ENCODE data around the gene CCDC192.

Gene CCDC192

GRCh38 chr5:127916885-127917573 is 213.8 kb downstream of the CCDC192 start:
- Histone ChIP-seq H3K4me3 (ENCODE audit: low read depth in 1 of 2, low read length in 2 of 2) (no peak overlapping the region), H3K27ac (ENCODE audit: low read depth, low read length) (no peak overlapping the region), H3K27me3 (ENCODE audit: control insufficient read depth in 1 of 2, insufficient read depth in 2 of 2, low read length in 2 of 2) (no peaks in the 10 kb centered on the region), H3K36me3 (ENCODE audit: insufficient read depth, low read length) (no peaks in the 10 kb centered on the region), H3K9me3 (ENCODE audit: low read length) (no peaks in the 10 kb centered on the region), H3K4me1 (ENCODE audit: insufficient read depth, low read length) (peaks cover 7% of the 10 kb centered on the region), H3K9ac (ENCODE audit: low read length) (no peak overlapping the region)

- no peaks in the 10 kb centered on the region for H3K36me3 ChIP-seq (ENCODE audit: insufficient read depth, low read length)
- peaks cover 7% of the 10 kb centered on the region for H3K4me1 ChIP-seq (ENCODE audit: insufficient read depth, low read length)
- H3K9ac ChIP-seq (ENCODE audit: low read length), result no peak overlapping the region
These were observed 216.0 kb downstream of the CCDC192 start for GRCh38 chr5:127919006-127919796.

DNA sequence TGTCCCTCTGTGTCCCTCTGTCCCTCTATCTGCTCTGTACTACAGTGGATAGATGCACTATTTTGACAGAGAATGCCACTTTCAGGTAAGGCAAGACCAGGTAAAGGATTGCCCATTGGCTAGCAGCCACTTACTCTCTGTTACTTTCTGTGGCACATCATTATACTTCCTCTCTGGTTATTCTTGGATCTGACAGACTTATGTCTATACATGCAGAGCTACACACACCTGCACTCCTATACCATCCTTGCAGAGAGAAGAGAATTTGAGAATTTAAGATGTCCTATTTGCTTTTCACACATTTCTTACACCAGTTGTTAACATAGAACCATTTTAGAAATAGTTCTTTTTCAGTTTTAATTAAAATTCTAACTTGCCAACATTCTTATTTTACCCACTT is 216.6 kb downstream of the CCDC192 start:
- H3K27me3 ChIP-seq (ENCODE audit: control insufficient read depth in 1 of 2, insufficient read depth in 2 of 2, low read length in 2 of 2), result no peaks in the 10 kb centered on the region
- peaks cover 7% of the 10 kb centered on the region for H3K4me1 ChIP-seq (ENCODE audit: insufficient read depth, low read length)
- no peak overlapping the region for H3K27ac ChIP-seq (ENCODE audit: low read depth, low read length)
- H3K9ac ChIP-seq (ENCODE audit: low read length), result no peak overlapping the region
- H3K36me3 ChIP-seq (ENCODE audit: insufficient read depth, low read length), result no peaks in the 10 kb centered on the region
- H3K9me3 ChIP-seq (ENCODE audit: low read length), result no peaks in the 10 kb centered on the region
- no peak overlapping the region for H3K4me3 ChIP-seq (ENCODE audit: low read depth in 1 of 2, low read length in 2 of 2)

More at GRCh38 chr5:127919006-127919796, 216.0 kb downstream of the CCDC192 start:
- Histone ChIP-seq H3K27ac (ENCODE audit: low read depth, low read length) (no peak overlapping the region), H3K27me3 (ENCODE audit: control insufficient read depth in 1 of 2, insufficient read depth in 2 of 2, low read length in 2 of 2) (no peaks in the 10 kb centered on the region), H3K9me3 (ENCODE audit: low read length) (no peaks in the 10 kb centered on the region), H3K4me3 (ENCODE audit: low read depth in 1 of 2, low read length in 2 of 2) (no peak overlapping the region)

GRCh38 chr5:127920936-127921335 is 217.7 kb downstream of the CCDC192 start:
- H3K4me1 ChIP-seq (ENCODE audit: insufficient read depth, low read length), result peaks cover 7% of the 10 kb centered on the region
- H3K27ac ChIP-seq (ENCODE audit: low read depth, low read length), result no peak overlapping the region
- H3K27me3 ChIP-seq (ENCODE audit: control insufficient read depth in 1 of 2, insufficient read depth in 2 of 2, low read length in 2 of 2), result no peaks in the 10 kb centered on the region
- no peak overlapping the region for H3K9ac ChIP-seq (ENCODE audit: low read length)
- no peaks in the 10 kb centered on the region for H3K9me3 ChIP-seq (ENCODE audit: low read length)
- no peaks in the 10 kb centered on the region for H3K36me3 ChIP-seq (ENCODE audit: insufficient read depth, low read length)
- H3K4me3 ChIP-seq (ENCODE audit: low read depth in 1 of 2, low read length in 2 of 2), result no peak overlapping the region

- Histone ChIP-seq H3K9me3 (ENCODE audit: low read length) (no peaks in the 10 kb centered on the region), H3K27me3 (ENCODE audit: control insufficient read depth in 1 of 2, insufficient read depth in 2 of 2, low read length in 2 of 2) (no peaks in the 10 kb centered on the region), H3K9ac (ENCODE audit: low read length) (no peak overlapping the region), H3K4me3 (ENCODE audit: low read depth in 1 of 2, low read length in 2 of 2) (no peak overlapping the region), H3K36me3 (ENCODE audit: insufficient read depth, low read length) (no peaks in the 10 kb centered on the region), H3K4me1 (ENCODE audit: insufficient read depth, low read length) (no peaks in the 10 kb centered on the region), H3K27ac (ENCODE audit: low read depth, low read length) (no peak overlapping the region)
These were observed 219.4 kb downstream of the CCDC192 start for GRCh38 chr5:127922603-127923002.

DNA sequence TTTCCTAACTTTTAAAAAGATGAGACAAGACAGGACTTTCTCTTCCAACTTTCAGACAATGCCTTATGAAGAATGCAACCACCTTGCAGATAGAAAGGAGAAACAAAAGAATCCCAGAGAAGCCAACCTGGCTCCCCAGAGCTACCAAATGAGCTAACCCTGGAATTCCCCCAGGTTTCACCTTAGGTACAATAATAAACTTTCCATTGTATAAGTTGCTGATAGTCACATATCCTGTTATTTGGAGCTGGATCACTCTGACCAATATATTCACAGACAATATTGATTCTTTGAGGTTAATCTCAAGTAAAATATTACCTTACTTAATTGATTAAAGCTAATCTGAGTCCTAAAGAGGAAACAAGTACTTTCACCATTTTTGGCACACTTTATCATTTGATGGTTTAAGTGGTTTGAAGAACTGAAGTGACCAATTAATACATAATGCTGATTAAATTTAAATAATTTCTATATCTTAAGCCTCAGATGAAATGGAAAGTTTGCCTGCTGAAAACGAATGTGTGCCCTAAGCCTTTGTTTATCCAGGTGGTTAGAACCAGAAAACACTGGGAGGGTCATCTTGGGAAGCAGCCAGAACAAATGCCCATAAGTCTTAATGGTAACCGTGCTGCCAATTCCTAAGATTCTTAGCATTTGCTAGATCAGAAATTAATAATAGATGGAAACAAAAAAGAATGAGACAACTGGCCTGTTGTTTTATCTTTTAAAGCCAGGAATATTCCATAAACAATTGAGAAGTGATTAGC is 220.8 kb downstream of the CCDC192 start:
- Histone ChIP-seq H3K36me3 (ENCODE audit: insufficient read depth, low read length) (no peaks in the 10 kb centered on the region), H3K27me3 (ENCODE audit: control insufficient read depth in 1 of 2, insufficient read depth in 2 of 2, low read length in 2 of 2) (no peaks in the 10 kb centered on the region), H3K27ac (ENCODE audit: low read depth, low read length) (no peak overlapping the region), H3K9me3 (ENCODE audit: low read length) (no peaks in the 10 kb centered on the region), H3K4me3 (ENCODE audit: low read depth in 1 of 2, low read length in 2 of 2) (no peak overlapping the region), H3K9ac (ENCODE audit: low read length) (no peak overlapping the region), H3K4me1 (ENCODE audit: insufficient read depth, low read length) (no peaks in the 10 kb centered on the region)

GRCh38 chr5:127924606-127925005 is 221.4 kb downstream of the CCDC192 start:
- H3K9me3 ChIP-seq (ENCODE audit: low read length), result no peaks in the 10 kb centered on the region
- no peak overlapping the region for H3K9ac ChIP-seq (ENCODE audit: low read length)
- H3K36me3 ChIP-seq (ENCODE audit: insufficient read depth, low read length), result no peaks in the 10 kb centered on the region
- H3K4me1 ChIP-seq (ENCODE audit: insufficient read depth, low read length), result no peaks in the 10 kb centered on the region
- H3K4me3 ChIP-seq (ENCODE audit: low read depth in 1 of 2, low read length in 2 of 2), result no peak overlapping the region
- H3K27me3 ChIP-seq (ENCODE audit: control insufficient read depth in 1 of 2, insufficient read depth in 2 of 2, low read length in 2 of 2), result no peaks in the 10 kb centered on the region
- H3K27ac ChIP-seq (ENCODE audit: low read depth, low read length), result no peak overlapping the region

- no peak overlapping the region for H3K27ac ChIP-seq (ENCODE audit: low read depth, low read length)
These were observed 222.7 kb downstream of the CCDC192 start for GRCh38 chr5:127925916-127926315.

DNA sequence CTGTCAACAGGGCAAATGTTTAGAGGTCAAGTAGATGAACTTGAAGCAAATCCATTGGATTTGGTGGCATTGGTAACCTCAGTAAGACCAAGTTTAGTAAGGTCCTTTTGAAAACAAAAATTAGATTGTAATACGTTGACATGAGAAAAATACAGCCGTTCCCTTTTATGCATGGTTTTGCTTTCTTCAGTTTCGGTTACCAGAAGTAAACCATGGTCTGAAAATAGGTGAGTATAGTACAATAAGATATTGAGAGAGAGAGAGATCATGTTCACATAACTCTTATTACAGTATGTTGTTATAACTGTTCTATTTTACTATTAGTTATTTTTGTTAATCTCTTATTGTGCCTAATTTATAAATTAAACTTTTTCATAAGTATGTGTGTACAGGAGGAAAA is 223.8 kb downstream of the CCDC192 start:
- Histone ChIP-seq H3K9me3 (ENCODE audit: low read length) (no peaks in the 10 kb centered on the region), H3K27ac (ENCODE audit: low read depth, low read length) (no peak overlapping the region), H3K27me3 (ENCODE audit: control insufficient read depth in 1 of 2, insufficient read depth in 2 of 2, low read length in 2 of 2) (no peaks in the 10 kb centered on the region), H3K4me3 (ENCODE audit: low read depth in 1 of 2, low read length in 2 of 2) (no peak overlapping the region), H3K36me3 (ENCODE audit: insufficient read depth, low read length) (no peaks in the 10 kb centered on the region), H3K4me1 (ENCODE audit: insufficient read depth, low read length) (no peaks in the 10 kb centered on the region), H3K9ac (ENCODE audit: low read length) (no peak overlapping the region)

More at GRCh38 chr5:127925916-127926315, 222.7 kb downstream of the CCDC192 start:
- Histone ChIP-seq H3K27me3 (ENCODE audit: control insufficient read depth in 1 of 2, insufficient read depth in 2 of 2, low read length in 2 of 2) (no peaks in the 10 kb centered on the region), H3K4me1 (ENCODE audit: insufficient read depth, low read length) (no peaks in the 10 kb centered on the region), H3K36me3 (ENCODE audit: insufficient read depth, low read length) (no peaks in the 10 kb centered on the region), H3K9me3 (ENCODE audit: low read length) (no peaks in the 10 kb centered on the region), H3K9ac (ENCODE audit: low read length) (no peak overlapping the region), H3K4me3 (ENCODE audit: low read depth in 1 of 2, low read length in 2 of 2) (no peak overlapping the region)

DNA sequence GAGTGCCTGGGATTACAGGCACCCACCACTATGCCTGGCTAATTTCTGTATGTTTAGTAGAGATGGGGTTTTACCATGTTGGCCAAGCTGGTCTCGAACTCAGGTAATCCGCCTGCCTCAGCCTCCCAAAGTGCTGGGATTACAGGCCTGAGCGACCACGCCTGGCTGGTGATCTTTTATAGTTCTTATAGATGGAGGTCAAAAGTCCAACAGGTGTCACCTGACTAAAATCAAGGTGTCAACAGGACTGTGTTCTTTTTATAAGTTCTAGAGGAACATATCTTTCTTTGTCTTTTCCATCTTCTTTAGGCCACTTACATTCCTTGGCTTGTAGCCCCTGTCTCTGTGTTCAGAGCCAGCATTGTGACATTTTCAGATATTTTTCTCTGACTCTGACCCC is 224.9 kb downstream of the CCDC192 start:
- Histone ChIP-seq H3K36me3 (ENCODE audit: insufficient read depth, low read length) (no peaks in the 10 kb centered on the region), H3K9ac (ENCODE audit: low read length) (no peak overlapping the region), H3K4me1 (ENCODE audit: insufficient read depth, low read length) (no peaks in the 10 kb centered on the region), H3K4me3 (ENCODE audit: low read depth in 1 of 2, low read length in 2 of 2) (no peak overlapping the region), H3K27ac (ENCODE audit: low read depth, low read length) (no peak overlapping the region), H3K27me3 (ENCODE audit: control insufficient read depth in 1 of 2, insufficient read depth in 2 of 2, low read length in 2 of 2) (no peaks in the 10 kb centered on the region), H3K9me3 (ENCODE audit: low read length) (no peaks in the 10 kb centered on the region)

DNA sequence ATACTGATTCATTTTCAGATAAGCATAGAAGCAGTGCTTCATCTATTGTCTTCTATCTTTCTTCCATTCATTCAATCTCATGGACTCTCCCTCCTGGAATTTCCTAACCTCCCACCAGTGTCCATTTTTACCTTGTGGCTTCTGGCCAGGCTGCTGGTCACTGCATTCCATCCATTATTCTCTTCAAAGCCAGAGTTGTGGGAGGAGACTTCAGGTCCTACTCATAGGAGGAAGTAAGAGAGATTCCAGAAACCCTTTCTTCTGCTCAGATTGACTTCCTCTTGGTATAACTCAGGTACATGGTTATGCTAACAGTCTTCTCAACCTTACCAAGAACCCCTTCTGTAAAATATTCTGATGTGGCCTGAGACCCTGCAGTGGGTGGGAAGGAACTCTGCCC is 227.1 kb downstream of the CCDC192 start:
- H3K9me3 ChIP-seq (ENCODE audit: low read length), result no peaks in the 10 kb centered on the region
- no peak overlapping the region for H3K9ac ChIP-seq (ENCODE audit: low read length)
- H3K27me3 ChIP-seq (ENCODE audit: control insufficient read depth in 1 of 2, insufficient read depth in 2 of 2, low read length in 2 of 2), result no peaks in the 10 kb centered on the region
- H3K4me1 ChIP-seq (ENCODE audit: insufficient read depth, low read length), result no peaks in the 10 kb centered on the region
- no peak overlapping the region for H3K4me3 ChIP-seq (ENCODE audit: low read depth in 1 of 2, low read length in 2 of 2)
- no peak overlapping the region for H3K27ac ChIP-seq (ENCODE audit: low read depth, low read length)
- no peaks in the 10 kb centered on the region for H3K36me3 ChIP-seq (ENCODE audit: insufficient read depth, low read length)
